SU-DHL-6 (cell line): Measurements from ENCODE around the gene RAD23B.

Experiments used
- H2AFZ ChIP-seq: fragments of 200-600 bp; sonication (generic); 2 replicates; pipeline ENCODE4 v1.6.1; 2014; ENCODE audit warnings: low read depth, mild to moderate bottlenecking, moderate library complexity, mixed read lengths, antibody characterized with exemption, low read length; ENCODE audit not compliant: severe bottlenecking
- H3F3A ChIP-seq: fragments of 200-600 bp; shearing (Covaris generic); 2 replicates; pipeline ENCODE4 v1.6.0; 2016; ENCODE audit warnings: antibody characterized with exemption, mild to moderate bottlenecking; ENCODE audit not compliant: insufficient read depth
- H3K27ac ChIP-seq: fragments of 200-600 bp; sonication (generic); 2 replicates; pipeline ENCODE4 v1.5.1; 2016; ENCODE audit warnings: low read depth, mild to moderate bottlenecking, low read length, moderate library complexity, mixed read lengths
- H3K27me3 ChIP-seq: fragments of 200-600 bp; sonication (generic), shearing (Covaris generic); 2 replicates; pipeline ENCODE4 v1.6.0; 2014; ENCODE audit warnings: mild to moderate bottlenecking, low read length
- H3K36me3 ChIP-seq: fragments of 200-600 bp; sonication (generic); 2 replicates; pipeline ENCODE4 v1.6.1; 2014; ENCODE audit warnings: mild to moderate bottlenecking, low read length, mixed read lengths
- H3K4me2 ChIP-seq: fragments of 300-600, 200-600 bp; shearing (Covaris generic), sonication (generic); 2 replicates; pipeline ENCODE4 v1.6.0; 2014; ENCODE audit warnings: low read length, low read depth, mild to moderate bottlenecking; ENCODE audit not compliant: poor library complexity, severe bottlenecking
- H3K4me3 ChIP-seq: fragments of 200-600 bp; sonication (generic); 2 replicates; pipeline ENCODE4 v1.5.1; 2014; ENCODE audit warnings: antibody characterized with exemption, low read length, mild to moderate bottlenecking, mixed read lengths; ENCODE audit not compliant: insufficient read depth, poor library complexity, severe bottlenecking
- H3K79me2 ChIP-seq: fragments of 200-600 bp; sonication (generic); 2 replicates; pipeline ENCODE4 v1.6.1; 2014; ENCODE audit warnings: mild to moderate bottlenecking, low read length, moderate library complexity; ENCODE audit not compliant: insufficient read depth
- H3K9ac ChIP-seq: fragments of 200-600 bp; sonication (generic); 2 replicates; pipeline ENCODE4 v1.7.0; 2014; ENCODE audit warnings: mild to moderate bottlenecking, low read length
- H3K9me2 ChIP-seq: fragments of 200-600 bp; sonication (generic); replicated peaks from 2 replicates; pipeline ENCODE4 v1.6.1; 2014; ENCODE audit warnings: low read length; ENCODE audit not compliant: insufficient read depth
- H3K9me3 ChIP-seq: fragments of 200-600 bp; sonication (generic); 2 replicates; pipeline ENCODE4 v1.6.1; 2014; ENCODE audit warnings: low read length, mixed read lengths; ENCODE audit not compliant: insufficient read depth
- H4K20me1 ChIP-seq: fragments of 200-600 bp; sonication (generic); 2 replicates; pipeline ENCODE4 v1.6.1; 2014; ENCODE audit warnings: low read depth, mild to moderate bottlenecking, antibody characterized with exemption, low read length, moderate library complexity, mixed read lengths
- EZH2phosphoT487 ChIP-seq: fragments of 200-600 bp; sonication (generic), shearing (Covaris generic); conservative IDR thresholded peaks from 2 replicates; pipeline ENCODE4 v1.6.1; 2018; ENCODE audit warnings: mild to moderate bottlenecking, antibody characterized with exemption, low read length, moderate library complexity, mixed read lengths
- TF ChIP-seq, protein P1 (sequence below): fragments of 200-600 bp; sonication (generic); IDR thresholded peaks from one replicate; pipeline ENCODE4 v1.5.1; 2017; ENCODE audit warnings: antibody characterized with exemption, mild to moderate bottlenecking, low read length, moderate library complexity; ENCODE audit not compliant: insufficient read depth, poor library complexity, severe bottlenecking

Gene RAD23B

GRCh38 chr9:107375001-107375400 lies 91.9 kb downstream of the RAD23B start:
- no peaks in the 10 kb centered on the region for H3K9me2 ChIP-seq
- H3K9ac ChIP-seq, result no peak overlapping the region
- no peaks in the 10 kb centered on the region for H3K79me2 ChIP-seq
- no peaks in the 10 kb centered on the region for H3K27me3 ChIP-seq
- no peak overlapping the region for H3K27ac ChIP-seq
- H3K36me3 ChIP-seq, result no peaks in the 10 kb centered on the region
- no peaks in the 10 kb centered on the region for H3F3A ChIP-seq
- H3K4me3 ChIP-seq, result no peak overlapping the region
- H2AFZ ChIP-seq, result no peak overlapping the region
- H3K4me2 ChIP-seq, result no peak overlapping the region
- TF ChIP-seq EZH2phosphoT487, result no peak
- TF ChIP-seq, protein P1, sequence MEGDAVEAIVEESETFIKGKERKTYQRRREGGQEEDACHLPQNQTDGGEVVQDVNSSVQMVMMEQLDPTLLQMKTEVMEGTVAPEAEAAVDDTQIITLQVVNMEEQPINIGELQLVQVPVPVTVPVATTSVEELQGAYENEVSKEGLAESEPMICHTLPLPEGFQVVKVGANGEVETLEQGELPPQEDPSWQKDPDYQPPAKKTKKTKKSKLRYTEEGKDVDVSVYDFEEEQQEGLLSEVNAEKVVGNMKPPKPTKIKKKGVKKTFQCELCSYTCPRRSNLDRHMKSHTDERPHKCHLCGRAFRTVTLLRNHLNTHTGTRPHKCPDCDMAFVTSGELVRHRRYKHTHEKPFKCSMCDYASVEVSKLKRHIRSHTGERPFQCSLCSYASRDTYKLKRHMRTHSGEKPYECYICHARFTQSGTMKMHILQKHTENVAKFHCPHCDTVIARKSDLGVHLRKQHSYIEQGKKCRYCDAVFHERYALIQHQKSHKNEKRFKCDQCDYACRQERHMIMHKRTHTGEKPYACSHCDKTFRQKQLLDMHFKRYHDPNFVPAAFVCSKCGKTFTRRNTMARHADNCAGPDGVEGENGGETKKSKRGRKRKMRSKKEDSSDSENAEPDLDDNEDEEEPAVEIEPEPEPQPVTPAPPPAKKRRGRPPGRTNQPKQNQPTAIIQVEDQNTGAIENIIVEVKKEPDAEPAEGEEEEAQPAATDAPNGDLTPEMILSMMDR, result no peak
- H3K9me3 ChIP-seq, result no peaks in the 10 kb centered on the region
- H4K20me1 ChIP-seq, result no peaks in the 10 kb centered on the region

- Histone ChIP-seq H3K4me2 (no peak overlapping the region), H3K9me2 (no peaks in the 10 kb centered on the region)
Observed at GRCh38 chr9:107375651-107376369, 92.7 kb downstream of the RAD23B start.

DNA sequence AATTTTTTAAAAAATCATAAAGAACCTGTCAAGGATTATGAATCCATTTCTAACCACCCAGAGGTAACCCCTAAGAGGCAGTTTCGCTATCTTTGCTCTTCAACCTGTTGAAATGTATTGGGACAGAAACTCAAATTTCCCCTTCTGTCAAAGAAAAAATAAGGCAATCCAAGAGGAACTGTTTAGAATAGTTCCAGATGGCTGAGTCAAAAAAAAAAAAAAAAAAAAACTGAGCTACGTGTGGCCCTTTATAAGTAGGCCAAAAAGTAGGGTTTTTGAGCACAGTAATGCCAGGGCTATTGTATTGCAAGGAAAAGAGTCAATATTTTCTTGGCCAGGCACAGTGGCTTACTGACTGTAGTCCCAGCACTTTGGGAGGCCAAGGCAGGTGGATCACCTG lies 94.9 kb downstream of the RAD23B start:
- H3K27me3 ChIP-seq, result no peaks in the 10 kb centered on the region
- no peaks in the 10 kb centered on the region for H3F3A ChIP-seq
- no peak overlapping the region for H2AFZ ChIP-seq
- TF ChIP-seq, protein P1, result no peak
- TF ChIP-seq EZH2phosphoT487, result no peak
- no peaks in the 10 kb centered on the region for H3K79me2 ChIP-seq
- H4K20me1 ChIP-seq, result no peaks in the 10 kb centered on the region
- no peak overlapping the region for H3K27ac ChIP-seq
- H3K4me3 ChIP-seq, result no peak overlapping the region
- H3K4me2 ChIP-seq, result no peak overlapping the region
- H3K9me2 ChIP-seq, result no peaks in the 10 kb centered on the region
- no peak overlapping the region for H3K9ac ChIP-seq
- no peaks in the 10 kb centered on the region for H3K36me3 ChIP-seq
- H3K9me3 ChIP-seq, result no peaks in the 10 kb centered on the region

More at GRCh38 chr9:107375651-107376369, 92.7 kb downstream of the RAD23B start:
- TF ChIP-seq EZH2phosphoT487, result no peak
- TF ChIP-seq, protein P1, result no peak
- no peaks in the 10 kb centered on the region for H4K20me1 ChIP-seq
- H3K9me3 ChIP-seq, result no peaks in the 10 kb centered on the region
- H3F3A ChIP-seq, result no peaks in the 10 kb centered on the region
- no peak overlapping the region for H3K4me3 ChIP-seq
- H2AFZ ChIP-seq, result no peak overlapping the region
- no peak overlapping the region for H3K27ac ChIP-seq
- H3K9ac ChIP-seq, result no peak overlapping the region
- H3K27me3 ChIP-seq, result no peaks in the 10 kb centered on the region
- H3K36me3 ChIP-seq, result no peaks in the 10 kb centered on the region
- no peaks in the 10 kb centered on the region for H3K79me2 ChIP-seq
